HG03342 (cell line): Measurements from ENCODE around the gene TBC1D13.
A peak's percentile ranks its signal among the peaks of the same experiment; 100 is the strongest.
"Not testable (repeated sequence)": the region's sequence is repeated elsewhere in the genome, so short reads cannot be mapped to it uniquely, and the experiment has no call there.

Source experiments
- ATAC-seq: cut with Tn5 transposase; IDR thresholded peaks from one replicate; pipeline ENCODE4 v1.9.1; 2021; ENCODE audit warnings: mild to moderate bottlenecking, moderate library complexity; ENCODE audit not compliant: unreplicated experiment

The TBC1D13 gene

GRCh38 chr9:128781187-128782070 lies 5.6 kb upstream of the TBC1D13 start:
- no peak for ATAC-seq

GRCh38 chr9:128782669-128783068 lies 4.4 kb upstream of the TBC1D13 start:
- no peak for ATAC-seq

DNA sequence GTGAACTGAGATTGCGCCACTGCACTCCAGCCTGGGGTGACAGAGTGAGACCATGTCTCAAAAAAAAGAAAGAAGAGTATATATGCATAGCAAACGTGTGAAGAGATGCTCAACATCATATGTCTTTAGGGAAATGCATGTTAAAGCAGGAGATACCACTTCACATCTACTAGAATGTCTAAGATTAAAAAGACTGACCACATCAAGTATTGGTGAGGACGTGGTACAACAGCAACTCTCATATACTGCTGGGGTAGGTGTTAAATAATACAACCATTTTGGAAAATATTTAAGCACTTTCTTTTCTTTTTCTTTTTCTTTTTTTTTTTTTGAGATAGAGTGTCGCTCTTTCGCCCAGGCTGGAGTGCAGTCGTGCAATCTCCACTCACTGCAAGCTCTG lies 1.6 kb upstream of the TBC1D13 start:
- ATAC-seq, result no peak

DNA sequence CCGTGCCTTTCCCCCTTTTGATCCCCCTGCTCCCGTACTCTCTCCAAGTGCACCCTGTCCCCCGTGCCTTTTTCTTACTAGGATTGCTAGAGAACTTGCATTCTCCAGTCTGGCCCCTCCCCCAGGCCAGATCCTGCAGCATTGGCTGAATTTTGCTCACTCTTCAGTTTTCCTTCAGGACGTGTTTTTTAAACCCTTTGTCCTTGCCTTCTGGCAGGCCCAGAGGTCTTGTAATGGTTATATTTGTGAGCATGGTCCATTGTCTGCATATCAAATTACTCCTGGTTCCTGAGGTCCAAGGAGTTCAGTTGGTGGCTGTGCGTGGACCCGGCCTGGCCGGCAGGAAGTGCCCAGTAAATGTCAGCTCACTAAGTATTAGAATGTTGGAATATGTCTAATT lies 606 bp downstream of the TBC1D13 start:
- no peak for ATAC-seq

- no peak for ATAC-seq
Measured at GRCh38 chr9:128788445-128788844, 1.4 kb downstream of the TBC1D13 start.

GRCh38 chr9:128790536-128790935 lies 3.5 kb downstream of the TBC1D13 start:
- ATAC-seq, result no peak

DNA sequence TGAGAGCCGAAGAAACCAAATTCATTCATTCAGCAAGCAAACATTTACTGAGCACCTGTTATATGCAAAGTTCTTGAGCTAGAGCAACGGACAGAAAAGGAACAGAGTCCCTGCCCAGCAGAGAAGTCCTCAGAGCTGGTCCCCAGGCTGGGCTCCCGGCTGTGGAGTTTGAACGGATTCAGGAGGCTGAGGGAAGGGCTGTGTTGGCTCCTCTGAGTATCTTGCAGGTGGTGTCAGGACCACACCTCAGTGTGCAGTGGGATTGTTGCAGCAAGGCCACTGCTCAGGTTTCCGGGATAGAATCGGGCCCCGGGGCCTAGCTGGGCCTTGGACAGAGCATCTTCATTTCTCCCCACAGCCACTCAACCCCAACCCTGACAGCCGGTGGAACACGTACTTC lies 5.1 kb downstream of the TBC1D13 start:
- ATAC-seq, result no peak

GRCh38 chr9:128792978-128793686 lies 6.1 kb downstream of the TBC1D13 start:
- no peak for ATAC-seq

- ATAC-seq, result not testable (repeated sequence)
Measured at GRCh38 chr9:128794961-128795360, 7.9 kb downstream of the TBC1D13 start.

DNA sequence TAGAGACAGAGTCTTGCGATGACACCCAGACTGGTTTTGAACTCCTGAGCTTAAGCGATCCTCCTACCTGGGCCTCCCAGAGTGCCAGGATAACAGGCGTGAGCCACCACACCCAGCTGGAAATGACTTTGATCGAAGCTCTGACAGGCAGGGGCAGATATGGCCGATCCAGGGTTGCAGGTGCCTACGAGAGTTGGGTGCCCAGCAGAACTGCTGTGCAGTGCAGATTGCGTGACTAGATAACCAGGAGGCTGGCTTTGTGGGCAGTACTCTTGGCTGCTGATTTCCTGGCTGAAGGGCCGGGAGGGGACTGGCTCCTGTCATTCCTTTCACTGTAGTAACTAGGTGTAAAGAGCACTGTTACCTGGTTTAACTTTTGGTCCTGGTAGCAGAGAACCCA lies 11.8 kb downstream of the TBC1D13 start:
- ATAC-seq, result no peak

- ATAC-seq, result no peak
Measured at GRCh38 chr9:128800061-128800460, 13.0 kb downstream of the TBC1D13 start.

- no peak for ATAC-seq
Measured at GRCh38 chr9:128802482-128802881, 15.4 kb downstream of the TBC1D13 start.

DNA sequence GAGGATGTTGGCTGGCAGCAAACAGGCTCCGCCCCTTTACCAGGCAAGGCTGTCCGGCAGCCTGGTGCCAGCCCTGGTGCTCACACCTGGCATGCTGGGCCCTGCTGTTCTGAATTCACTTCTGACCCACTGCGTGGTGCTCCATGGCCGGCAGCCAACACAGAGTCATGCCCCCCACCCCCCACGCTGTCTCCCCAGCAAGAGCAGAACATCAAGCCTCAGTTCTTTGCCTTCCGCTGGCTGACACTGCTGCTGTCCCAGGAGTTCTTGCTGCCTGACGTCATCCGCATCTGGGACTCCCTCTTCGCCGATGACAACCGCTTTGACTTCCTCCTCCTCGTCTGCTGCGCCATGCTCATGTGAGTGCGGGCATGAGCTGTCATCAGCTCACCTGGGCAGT lies 18.6 kb downstream of the TBC1D13 start:
- ATAC-seq, result no peak

GRCh38 chr9:128807827-128808226 lies 20.8 kb downstream of the TBC1D13 start:
- no peak for ATAC-seq

GRCh38 chr9:128808543-128808942 lies 21.5 kb downstream of the TBC1D13 start:
- ATAC-seq, result no peak

DNA sequence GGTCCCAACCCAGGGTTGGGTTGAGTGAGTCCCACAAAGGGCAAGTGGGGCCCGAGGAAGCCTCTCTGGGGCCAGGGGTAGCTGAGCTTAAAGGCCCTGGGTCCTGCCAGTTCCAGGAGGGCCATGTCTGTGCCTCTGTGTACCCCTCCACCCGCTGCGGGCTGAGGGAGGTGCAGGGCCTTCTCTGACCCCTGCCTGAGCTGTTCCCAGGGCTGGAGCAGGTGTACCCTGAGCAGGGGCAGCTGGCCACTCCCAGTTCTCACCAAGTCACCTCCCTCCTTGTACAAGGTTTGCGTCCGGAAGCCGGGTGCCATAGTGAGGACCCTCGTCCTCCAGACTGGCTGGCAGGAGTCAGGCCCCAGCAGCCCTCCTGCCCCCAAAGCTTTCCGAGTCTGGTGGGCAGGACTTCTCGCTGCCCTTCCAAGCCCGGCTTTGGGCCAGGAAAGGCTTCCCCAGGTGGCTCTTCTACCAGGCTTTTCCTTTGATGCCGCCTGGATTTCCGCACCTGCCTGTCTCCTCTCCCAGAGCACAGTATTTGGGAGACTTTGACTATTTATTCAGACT lies 22.1 kb downstream of the TBC1D13 start:
- ATAC-seq, result no peak

DNA sequence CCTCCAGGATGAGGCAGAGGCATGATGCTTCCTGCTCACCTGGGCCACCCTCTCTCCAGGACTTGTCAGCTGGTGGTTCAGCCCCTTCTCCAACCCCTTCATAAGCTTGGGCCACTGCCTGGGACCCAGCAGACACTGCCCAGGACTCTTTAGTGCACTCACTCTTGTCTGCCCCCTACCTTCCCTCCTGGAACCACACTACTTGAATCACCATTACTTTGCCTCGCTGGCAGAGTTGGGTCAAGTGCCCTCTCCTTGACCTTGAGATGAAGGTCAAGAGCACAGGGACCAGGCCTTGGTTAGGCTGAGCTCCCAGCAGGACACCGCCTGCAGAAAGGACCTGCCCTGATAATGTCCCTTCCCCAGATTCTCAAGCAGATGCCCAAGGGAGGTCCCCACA lies 22.8 kb downstream of the TBC1D13 start:
- ATAC-seq, result no peak

- ATAC-seq, result no peak
Measured at GRCh38 chr9:128810873-128811272, 23.8 kb downstream of the TBC1D13 start.

GRCh38 chr9:128818099-128818838 lies 31.2 kb downstream of the TBC1D13 start, which contains the start of gene ENDOG:
ENDOG (plus strand) TSS chr9:128818500; CDS start chr9:128818685, 185 bp downstream.
- ATAC-seq, result peak; percentile 87

GRCh38 chr9:128818839-128819715 lies 32.0 kb downstream of the TBC1D13 start:
- ATAC-seq, result peak; percentile 23
